ENCODE measurements around the gene PLEKHG4B. TPM values are rescaled to one million over a fixed set of nuclear protein-coding genes. Genes with fewer than 3 reads are reported as not detected.

Gene PLEKHG4B
- total RNA-seq, 3 donors from 2014 or later: 0.03 to 0.37 (median 0.05) TPM

DNA sequence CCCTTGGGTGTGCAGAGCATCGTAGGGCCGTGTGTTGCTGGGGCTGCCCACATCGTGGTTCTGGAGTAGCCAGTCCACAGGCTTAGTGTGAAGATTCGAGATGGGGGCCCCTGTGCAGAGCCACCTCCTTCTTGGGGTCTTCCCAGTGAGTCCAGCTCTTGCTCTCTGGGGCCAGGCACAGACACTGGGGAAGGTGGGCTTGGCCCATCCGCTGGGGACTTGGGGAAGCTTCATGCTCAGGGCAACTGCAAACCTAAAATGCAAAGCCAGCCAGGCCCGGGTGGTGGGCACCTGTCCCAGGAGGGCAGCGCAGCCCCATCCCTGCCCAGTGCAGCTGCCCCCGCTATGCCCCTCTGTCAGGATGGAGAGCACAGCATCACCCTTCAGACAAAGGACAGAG is 53.0 kb downstream of the PLEKHG4B start:
- no peak for DNase-seq
- Mint-ChIP-seq H3K36me3 (ENCODE audit: insufficient read depth) (no peaks in the 10 kb centered on the region), H3K4me3 (no peak overlapping the region), H3K27me3 (ENCODE audit: low read depth) (peaks cover 10% of the 10 kb centered on the region), H3K4me1 (ENCODE audit: low read depth) (no peaks in the 10 kb centered on the region), H3K9me3 (peaks cover 14% of the 10 kb centered on the region)
- ATAC-seq: no peak

- ATAC-seq: no peak
- Mint-ChIP-seq H3K9me3 (peaks cover 14% of the 10 kb centered on the region), H3K36me3 (ENCODE audit: insufficient read depth) (no peaks in the 10 kb centered on the region), H3K4me3 (no peak overlapping the region), H3K27me3 (ENCODE audit: low read depth) (peaks cover 10% of the 10 kb centered on the region), H3K4me1 (ENCODE audit: low read depth) (no peaks in the 10 kb centered on the region)
- no peak for DNase-seq
Observed at GRCh38 chr5:145585-146323, 53.8 kb downstream of the PLEKHG4B start.

- Mint-ChIP-seq H3K9me3 (peaks cover 14% of the 10 kb centered on the region), H3K4me3 (no peak overlapping the region), H3K27me3 (ENCODE audit: low read depth) (peaks cover 6% of the 10 kb centered on the region), H3K36me3 (ENCODE audit: insufficient read depth) (no peaks in the 10 kb centered on the region), H3K4me1 (ENCODE audit: low read depth) (no peaks in the 10 kb centered on the region)
- DNase-seq: no peak
- no peak for ATAC-seq
Observed at GRCh38 chr5:147751-148150, 55.8 kb downstream of the PLEKHG4B start.

DNA sequence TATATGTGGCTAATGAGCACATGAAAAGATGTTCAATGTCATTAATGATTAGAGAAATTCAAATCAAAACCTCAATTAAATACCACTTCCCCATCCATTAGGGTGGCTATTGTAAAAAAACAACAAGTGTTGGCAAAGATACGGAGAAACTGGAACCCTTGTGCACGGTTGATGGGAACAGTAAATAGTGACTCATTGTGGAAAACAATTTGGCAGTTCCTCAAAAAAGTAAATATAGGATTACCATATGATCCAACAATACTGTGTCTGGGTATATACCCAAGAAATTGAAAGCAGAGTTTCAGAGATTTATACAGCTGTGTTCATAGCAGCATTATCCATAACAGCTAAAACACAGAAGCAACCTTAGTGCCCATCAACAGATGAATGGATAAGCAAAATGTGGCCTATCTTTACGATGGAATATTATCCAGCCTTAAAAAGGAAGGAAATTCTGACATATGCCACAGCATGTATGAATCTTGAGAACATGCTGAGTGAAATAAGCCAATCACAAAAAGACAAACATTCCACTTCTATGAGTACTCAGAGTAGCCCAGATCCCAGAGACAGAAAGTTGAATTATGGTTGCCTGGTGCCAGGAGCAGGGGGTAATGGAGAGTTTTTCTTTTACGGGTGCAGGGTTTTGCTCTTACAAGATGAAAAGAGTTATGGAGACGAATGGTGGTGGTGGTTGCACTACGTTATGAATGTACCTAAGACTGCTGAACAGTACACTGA is 57.9 kb downstream of the PLEKHG4B start:
- DNase-seq (no peak), ATAC-seq (no peak)
- Mint-ChIP-seq H3K9me3 (peaks cover 14% of the 10 kb centered on the region), H3K4me3 (no peak overlapping the region), H3K36me3 (ENCODE audit: insufficient read depth) (no peaks in the 10 kb centered on the region), H3K27me3 (ENCODE audit: low read depth) (peaks cover 4% of the 10 kb centered on the region), H3K4me1 (ENCODE audit: low read depth) (no peaks in the 10 kb centered on the region)

DNA sequence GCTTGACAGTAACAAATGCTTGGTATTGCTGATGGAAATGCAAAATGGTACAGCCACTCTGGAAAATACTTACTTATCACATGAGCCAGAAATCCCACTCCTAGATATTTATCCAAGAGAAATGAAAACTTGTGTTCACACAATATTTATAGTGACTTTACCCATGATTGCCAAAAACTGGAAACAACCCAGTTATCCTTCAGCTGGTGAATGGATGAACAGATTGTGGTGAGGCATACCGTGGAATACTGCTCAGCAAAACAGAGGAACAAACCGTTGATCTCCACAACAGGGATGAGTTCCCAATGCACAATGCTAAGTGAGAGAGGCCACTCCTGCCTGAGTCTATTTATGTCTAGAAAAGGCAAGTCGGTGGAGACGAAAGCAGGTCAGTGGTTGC is 58.8 kb downstream of the PLEKHG4B start:
- DNase-seq (no peak), ATAC-seq (no peak)
- Mint-ChIP-seq H3K4me1 (ENCODE audit: low read depth) (no peaks in the 10 kb centered on the region), H3K9me3 (peaks cover 14% of the 10 kb centered on the region), H3K36me3 (ENCODE audit: insufficient read depth) (no peaks in the 10 kb centered on the region), H3K27me3 (ENCODE audit: low read depth) (peaks cover 4% of the 10 kb centered on the region), H3K4me3 (no peak overlapping the region)

- Mint-ChIP-seq H3K9me3 (peaks cover 10% of the 10 kb centered on the region), H3K4me1 (ENCODE audit: low read depth) (no peaks in the 10 kb centered on the region), H3K27me3 (ENCODE audit: low read depth) (peaks cover 5% of the 10 kb centered on the region), H3K36me3 (ENCODE audit: insufficient read depth) (no peaks in the 10 kb centered on the region), H3K4me3 (no peak overlapping the region)
- DNase-seq (no peak), ATAC-seq (no peak)
Observed at GRCh38 chr5:152077-152476, 60.1 kb downstream of the PLEKHG4B start.

- ATAC-seq: no peak
- H3K36me3 Mint-ChIP-seq (ENCODE audit: insufficient read depth): no peaks in the 10 kb centered on the region
Observed at GRCh38 chr5:153256-153655, 61.3 kb downstream of the PLEKHG4B start.

DNA sequence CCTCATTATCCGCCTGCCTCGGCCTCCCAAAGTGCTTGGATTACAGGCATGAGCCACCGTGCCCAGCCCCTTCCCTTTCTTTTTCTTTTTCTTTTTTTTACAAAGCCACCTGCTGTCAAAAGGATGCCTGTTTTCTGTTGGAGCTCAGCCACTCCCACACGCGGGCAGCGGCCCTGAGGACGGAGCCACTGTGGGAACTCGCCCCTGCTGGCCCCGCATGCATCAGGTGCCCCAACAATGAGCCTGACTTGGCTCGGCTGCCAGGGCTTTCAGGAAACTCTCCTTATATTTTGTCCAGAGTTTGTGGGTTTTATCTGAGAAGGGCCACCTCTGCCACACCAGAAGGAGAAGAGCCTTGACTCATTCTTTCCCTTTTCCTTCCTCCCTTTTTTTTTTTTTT is 62.3 kb downstream of the PLEKHG4B start:
- no peaks in the 10 kb centered on the region for H3K4me1 Mint-ChIP-seq (ENCODE audit: low read depth)
- ATAC-seq (no peak), DNase-seq (no peak)
- H3K27me3 Mint-ChIP-seq (ENCODE audit: low read depth): peaks cover 9% of the 10 kb centered on the region
- no peaks in the 10 kb centered on the region for H3K36me3 Mint-ChIP-seq (ENCODE audit: insufficient read depth)
- no peak overlapping the region for H3K4me3 Mint-ChIP-seq
- H3K9me3 Mint-ChIP-seq: no peaks in the 10 kb centered on the region

More at GRCh38 chr5:153256-153655, 61.3 kb downstream of the PLEKHG4B start:
- no peaks in the 10 kb centered on the region for H3K4me1 Mint-ChIP-seq (ENCODE audit: low read depth)
- H3K27me3 Mint-ChIP-seq (ENCODE audit: low read depth): peaks cover 5% of the 10 kb centered on the region
- no peak overlapping the region for H3K4me3 Mint-ChIP-seq
- no peaks in the 10 kb centered on the region for H3K9me3 Mint-ChIP-seq
- no peak for DNase-seq

- Mint-ChIP-seq H3K4me1 (ENCODE audit: low read depth) (no peaks in the 10 kb centered on the region), H3K36me3 (ENCODE audit: insufficient read depth) (no peaks in the 10 kb centered on the region), H3K4me3 (no peak overlapping the region), H3K27me3 (ENCODE audit: low read depth) (peaks cover 15% of the 10 kb centered on the region), H3K9me3 (no peaks in the 10 kb centered on the region)
- DNase-seq (no peak), ATAC-seq (no peak)
Observed at GRCh38 chr5:154826-155225, 62.9 kb downstream of the PLEKHG4B start.

DNA sequence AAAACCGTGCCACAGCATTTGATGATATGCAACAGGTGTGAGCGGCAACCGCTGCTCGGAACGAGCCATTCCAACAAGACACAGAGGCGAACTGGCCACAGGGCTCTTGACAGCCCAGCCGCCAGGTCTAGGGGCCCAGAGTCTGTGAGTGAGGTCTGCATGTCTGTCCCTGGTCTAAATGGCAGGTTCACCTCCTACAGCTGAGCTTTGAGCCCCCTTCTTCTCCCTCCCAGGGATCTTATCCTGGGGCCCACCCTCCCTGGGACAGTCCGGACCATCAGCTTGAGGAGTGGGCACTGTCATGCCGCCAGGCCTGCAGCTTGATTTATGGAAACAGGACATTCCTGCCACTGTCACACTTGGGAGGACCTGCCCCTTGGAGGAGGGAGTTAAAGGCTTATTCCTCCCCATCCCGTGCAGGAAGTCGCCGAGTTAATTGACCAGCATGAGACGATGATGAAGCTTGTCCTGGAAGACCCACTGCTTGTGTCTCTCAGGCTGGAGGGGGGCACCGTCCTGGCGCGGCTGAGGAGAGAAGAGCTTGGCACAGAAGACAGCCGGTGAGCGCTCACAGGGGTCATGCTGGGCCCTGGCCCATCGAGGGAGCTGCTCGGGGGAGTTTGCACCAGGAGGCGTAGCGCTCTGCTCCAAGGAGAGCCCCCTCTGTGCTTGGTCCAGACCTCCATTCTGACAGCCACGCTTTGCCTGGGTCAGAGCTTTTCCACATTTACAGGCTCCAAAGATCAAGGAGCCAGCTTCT is 63.9 kb downstream of the PLEKHG4B start:
- H3K4me1 Mint-ChIP-seq (ENCODE audit: low read depth): no peaks in the 10 kb centered on the region
- DNase-seq (no peak), ATAC-seq (no peak)
- H3K9me3 Mint-ChIP-seq: no peaks in the 10 kb centered on the region
- no peak overlapping the region for H3K4me3 Mint-ChIP-seq
- H3K36me3 Mint-ChIP-seq (ENCODE audit: insufficient read depth): no peaks in the 10 kb centered on the region
- peaks cover 25% of the 10 kb centered on the region for H3K27me3 Mint-ChIP-seq (ENCODE audit: low read depth)

DNA sequence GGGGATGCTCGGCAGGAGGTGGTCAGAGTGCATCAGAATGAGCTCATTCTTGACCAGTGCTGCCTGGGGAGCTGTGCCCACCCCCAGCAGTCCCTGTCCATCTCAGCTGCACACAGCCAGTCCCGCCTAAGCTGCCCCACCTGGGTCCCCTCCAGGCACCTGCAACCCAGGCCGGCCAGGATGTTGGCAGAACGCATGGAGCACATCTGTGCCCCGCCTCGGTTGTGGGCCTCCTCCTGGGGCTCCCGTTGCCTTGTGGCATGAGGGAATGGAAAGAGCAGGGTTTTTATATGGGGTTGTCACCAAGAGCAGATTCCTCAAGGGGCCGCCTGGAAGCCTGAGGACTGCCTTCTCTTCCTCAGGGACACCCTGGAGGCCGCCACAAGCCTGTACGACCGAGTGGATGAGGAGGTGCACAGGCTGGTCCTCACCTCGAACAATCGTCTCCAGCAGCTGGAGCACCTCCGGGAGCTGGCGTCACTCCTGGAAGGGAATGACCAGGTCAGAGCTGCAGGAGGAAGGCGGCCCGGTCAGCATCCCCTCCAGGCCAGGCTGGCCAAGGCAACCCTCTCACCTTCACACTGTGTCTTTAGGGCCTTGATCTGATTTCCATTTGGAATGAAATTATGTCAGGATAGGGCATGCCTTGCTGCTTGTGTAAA is 64.6 kb downstream of the PLEKHG4B start:
- H3K4me1 Mint-ChIP-seq (ENCODE audit: low read depth): no peaks in the 10 kb centered on the region
- H3K9me3 Mint-ChIP-seq: no peaks in the 10 kb centered on the region
- no peak for DNase-seq
- H3K4me3 Mint-ChIP-seq: no peak overlapping the region
- ATAC-seq: no peak
- H3K27me3 Mint-ChIP-seq (ENCODE audit: low read depth): peaks cover 32% of the 10 kb centered on the region
- no peaks in the 10 kb centered on the region for H3K36me3 Mint-ChIP-seq (ENCODE audit: insufficient read depth)

GRCh38 chr5:157126-157715 is 65.3 kb downstream of the PLEKHG4B start:
- Mint-ChIP-seq H3K9me3 (no peaks in the 10 kb centered on the region), H3K4me3 (no peak overlapping the region)

DNA sequence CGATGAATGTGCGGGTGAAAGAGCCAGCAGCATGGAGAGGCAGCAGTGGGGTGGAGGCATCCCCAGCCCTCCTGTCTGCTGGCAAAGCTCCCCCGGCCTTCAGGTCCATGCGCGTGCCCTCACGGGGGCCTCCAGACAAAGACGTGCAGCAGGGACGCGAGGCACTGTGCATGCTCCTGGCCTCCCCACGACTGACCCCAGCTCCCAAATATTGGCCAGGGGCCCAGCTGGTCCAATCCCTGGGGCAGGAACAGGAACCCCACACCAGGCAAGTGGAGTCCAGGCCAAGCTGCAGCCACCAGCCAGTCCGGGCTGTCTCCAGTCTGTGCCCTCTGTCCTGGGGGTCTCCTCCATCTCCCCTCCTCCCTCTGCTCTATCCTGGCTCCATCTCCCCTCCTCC is 65.8 kb downstream of the PLEKHG4B start:
- no peak overlapping the region for H3K4me3 Mint-ChIP-seq
- H3K36me3 Mint-ChIP-seq (ENCODE audit: insufficient read depth): no peaks in the 10 kb centered on the region
- H3K4me1 Mint-ChIP-seq (ENCODE audit: low read depth): no peaks in the 10 kb centered on the region
- no peak for DNase-seq
- no peak for ATAC-seq
- no peaks in the 10 kb centered on the region for H3K9me3 Mint-ChIP-seq
- peaks cover 34% of the 10 kb centered on the region for H3K27me3 Mint-ChIP-seq (ENCODE audit: low read depth)

More at GRCh38 chr5:157126-157715, 65.3 kb downstream of the PLEKHG4B start:
- H3K4me1 Mint-ChIP-seq (ENCODE audit: low read depth): no peaks in the 10 kb centered on the region
- ATAC-seq: no peak
- H3K36me3 Mint-ChIP-seq (ENCODE audit: insufficient read depth): no peaks in the 10 kb centered on the region
- H3K27me3 Mint-ChIP-seq (ENCODE audit: low read depth): peaks cover 34% of the 10 kb centered on the region
- no peak for DNase-seq

All from activated T-cell treated with anti-CD3 and anti-CD28 coated beads, Interleukin-2, amount 50 U/mL, for 4 hours (primary cell).